GM06990 (cell line): ENCODE data around the gene BATF3.

Experiments used
- DNase-seq: peaks from one replicate; pipeline ENCODE4 v3.0.0-alpha.2; 2011; ENCODE audit not compliant: insufficient read length; ENCODE audit errors: extremely low read depth
- H3K27me3 ChIP-seq: replicated peaks from 2 replicates; pipeline ENCODE4 v1.6.0; 2011; ENCODE audit warnings: low read length; ENCODE audit not compliant: control insufficient read depth, insufficient read depth
- H3K36me3 ChIP-seq: 2 replicates; pipeline ENCODE4 v1.5.1; 2011; ENCODE audit warnings: low read length; ENCODE audit not compliant: control insufficient read depth, insufficient read depth
- H3K4me3 ChIP-seq: replicated peaks from 2 replicates; pipeline ENCODE4 v1.5.1; 2011; ENCODE audit warnings: low read depth, mild to moderate bottlenecking, control low read depth, low read length
- CTCF ChIP-seq: IDR thresholded peaks from 2 replicates; pipeline ENCODE4 v1.5.1; 2011; ENCODE audit warnings: low read length, control low read depth, mild to moderate bottlenecking, inconsistent platforms; ENCODE audit not compliant: insufficient read depth, poor library complexity, severe bottlenecking

Gene BATF3

GRCh38 chr1:212671342-212672031 lies 28.2 kb downstream of the BATF3 start:
- Histone ChIP-seq H3K27me3 (no peaks in the 10 kb centered on the region), H3K36me3 (no peaks in the 10 kb centered on the region), H3K4me3 (no peak overlapping the region)
- DNase-seq, result no peak
- TF ChIP-seq CTCF, result no peak

- TF ChIP-seq CTCF, result no peak
- no peak for DNase-seq
- Histone ChIP-seq H3K4me3 (no peak overlapping the region), H3K36me3 (no peaks in the 10 kb centered on the region), H3K27me3 (no peaks in the 10 kb centered on the region)
Observed at GRCh38 chr1:212670882-212671281, 28.8 kb downstream of the BATF3 start.

GRCh38 chr1:212670301-212670700 lies 29.3 kb downstream of the BATF3 start:
- no peak overlapping the region for H3K4me3 ChIP-seq
- TF ChIP-seq CTCF, result no peak
- no peak for DNase-seq
- no peaks in the 10 kb centered on the region for H3K27me3 ChIP-seq
- H3K36me3 ChIP-seq, result no peaks in the 10 kb centered on the region

- DNase-seq, result no peak
- no peaks in the 10 kb centered on the region for H3K27me3 ChIP-seq
- H3K36me3 ChIP-seq, result no peaks in the 10 kb centered on the region
- H3K4me3 ChIP-seq, result no peak overlapping the region
- TF ChIP-seq CTCF, result no peak
Observed at GRCh38 chr1:212669600-212669999, 30.0 kb downstream of the BATF3 start.

GRCh38 chr1:212669102-212669501 lies 30.5 kb downstream of the BATF3 start:
- H3K27me3 ChIP-seq, result no peaks in the 10 kb centered on the region
- no peak for DNase-seq
- peak; percentile 24 for TF ChIP-seq CTCF
- no peak overlapping the region for H3K4me3 ChIP-seq
- H3K36me3 ChIP-seq, result no peaks in the 10 kb centered on the region

- no peak for DNase-seq
- TF ChIP-seq CTCF, result no peak
- H3K36me3 ChIP-seq, result no peaks in the 10 kb centered on the region
- H3K27me3 ChIP-seq, result no peaks in the 10 kb centered on the region
- no peak overlapping the region for H3K4me3 ChIP-seq
Observed at GRCh38 chr1:212668477-212668876, 31.2 kb downstream of the BATF3 start.
